Esophagus (tissue), 2 donors: ENCODE results near the gene VAV1. TPM values are rescaled to one million over a fixed set of nuclear protein-coding genes. Genes with fewer than 3 reads are reported as not detected.

ENCODE experiments used
- H3K27ac ChIP-seq, 2 donors: one replicate each; pipeline ENCODE4 v1.5.1; 2013; ENCODE audit warnings: low read depth in 2 of 2, mild to moderate bottlenecking in 2 of 2, inconsistent platforms in 1 of 2, low read length in 1 of 2, moderate library complexity in 1 of 2
- H3K27me3 ChIP-seq, 2 donors: one replicate each; pipeline ENCODE4 v1.6.1; 2013; ENCODE audit warnings: low read length in 2 of 2, control low read depth in 1 of 2, mild to moderate bottlenecking in 1 of 2; ENCODE audit not compliant: insufficient read depth in 2 of 2, control insufficient read depth in 1 of 2
- H3K36me3 ChIP-seq, 2 donors: one replicate each; pipeline ENCODE4 v1.6.1; 2013; ENCODE audit warnings: low read length in 1 of 2; ENCODE audit not compliant: control insufficient read depth in 2 of 2, insufficient read depth in 2 of 2
- H3K4me1 ChIP-seq, 2 donors: one replicate each; pipeline ENCODE4 v1.6.1; 2013; ENCODE audit warnings: low read length in 1 of 2; ENCODE audit not compliant: control insufficient read depth in 2 of 2, insufficient read depth in 2 of 2
- H3K4me3 ChIP-seq, 2 donors: one replicate each; pipeline ENCODE4 v1.5.1; 2013; ENCODE audit warnings: low read length in 2 of 2, mild to moderate bottlenecking in 2 of 2, low read depth in 1 of 2, moderate library complexity in 1 of 2
- H3K9me3 ChIP-seq, 2 donors: one replicate each; pipeline ENCODE4 v1.6.1; 2013; ENCODE audit warnings: mild to moderate bottlenecking in 2 of 2, low read depth in 1 of 2, low read length in 1 of 2, moderate library complexity in 1 of 2; ENCODE audit not compliant: control insufficient read depth in 2 of 2, insufficient read depth in 1 of 2
- WGBS, 2 donors: extraction: QIAGEN DNeasy Blood & Tissue Kit; methylation state at CpG; one replicate each; pipeline ENCODE4 v1.1.7; 2013; 5-methylcytosine and 5-hydroxymethylcytosine counted together
- polyA plus RNA-seq, 2 donors: library from polyadenylated mRNA; stranded (reverse); fragments of 200-250 nt; gene quantifications; one replicate each; pipeline ENCODE4 v1.2.3, GENCODE V29; 2013
- donor health status: healthy with polysubstance abuse.
- donor health status: Bipolar disorder and iron deficiency.

Gene VAV1
- polyA plus RNA-seq, 2 donors = 1.3 to 8.4 TPM

DNA sequence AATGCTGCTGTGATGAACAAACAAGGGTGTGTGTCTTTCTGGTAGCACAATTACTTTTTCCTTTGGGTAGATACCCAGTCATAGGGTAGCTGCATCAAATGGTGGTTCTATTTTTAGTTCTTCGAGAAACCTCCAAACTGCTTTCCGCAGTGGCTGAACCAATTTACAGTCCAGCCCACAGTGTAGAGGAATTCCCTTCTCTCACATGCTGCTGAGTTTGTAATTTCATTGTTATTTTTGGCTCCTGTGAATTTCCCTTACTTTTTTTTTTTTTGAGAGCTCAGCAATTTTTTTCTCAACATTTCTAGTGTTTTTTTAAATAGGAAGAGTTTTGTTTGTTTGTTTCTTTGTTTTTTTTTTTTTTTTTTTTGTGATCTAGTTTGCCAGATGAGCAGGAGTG lies 77.4 kb downstream of the VAV1 start:
- Histone ChIP-seq H3K9me3 (no peaks in the 10 kb centered on the region), H3K27ac (no peak overlapping the region), H3K27me3 (no peaks in the 10 kb centered on the region), H3K4me3 (no peak overlapping the region), H3K36me3 (peaks cover 0 to 2% of the 10 kb centered on the region in 2 donors), H3K4me1 (no peaks in the 10 kb centered on the region)
- 64 to 70% methylated on average over 2 of the region's 2 CpGs for WGBS, 2 donors

DNA sequence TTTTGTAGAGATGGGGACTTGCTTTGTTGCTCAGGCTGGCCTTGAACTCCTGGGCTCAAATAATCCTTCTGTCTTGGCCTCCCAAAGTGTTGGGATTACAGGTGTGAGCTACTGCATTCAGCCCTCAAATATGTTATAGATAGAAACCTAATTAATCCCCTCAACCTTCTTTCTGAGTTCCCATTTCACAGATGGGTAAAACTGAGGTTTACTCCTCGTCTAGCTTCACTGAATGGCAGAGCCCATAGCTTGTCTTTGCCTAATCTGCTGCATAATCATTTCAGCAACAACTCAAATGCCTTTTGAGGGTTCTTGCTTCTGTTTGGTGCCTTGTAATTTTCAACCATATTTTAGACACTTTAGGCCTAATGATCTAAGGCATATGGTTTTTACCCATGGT lies 78.9 kb downstream of the VAV1 start:
- Histone ChIP-seq H3K4me1 (no peaks in the 10 kb centered on the region), H3K36me3 (peaks cover 0 to 2% of the 10 kb centered on the region in 2 donors), H3K9me3 (no peaks in the 10 kb centered on the region), H3K4me3 (no peak overlapping the region), H3K27ac (no peak overlapping the region), H3K27me3 (no peaks in the 10 kb centered on the region)
- WGBS, 2 donors = 66 to 81% methylated on average over 1 of the region's 1 CpG

DNA sequence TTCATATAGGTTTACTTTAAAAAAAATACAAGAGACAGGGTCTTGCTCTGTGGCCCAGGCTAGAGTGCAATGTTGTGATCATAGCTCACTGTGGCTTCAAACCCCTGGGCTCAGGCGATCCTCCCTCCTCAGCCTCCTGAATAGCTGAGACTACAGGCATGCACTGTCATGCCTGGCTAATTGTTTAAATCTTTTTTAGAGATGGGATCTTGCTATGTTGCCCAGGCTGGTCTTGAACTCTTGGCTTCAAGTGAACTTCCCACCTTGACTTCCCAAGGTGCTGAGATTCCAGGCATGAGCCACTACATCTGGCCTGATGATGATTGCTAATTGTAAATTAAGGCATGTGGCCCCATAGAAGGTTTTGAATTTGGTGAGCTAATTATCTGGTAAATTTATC lies 79.5 kb downstream of the VAV1 start:
- H3K9me3 ChIP-seq = no peaks in the 10 kb centered on the region
- no peaks in the 10 kb centered on the region for H3K4me1 ChIP-seq
- H3K27ac ChIP-seq = no peak overlapping the region
- H3K4me3 ChIP-seq = no peak overlapping the region
- 89 to 94% methylated on average over 1 of the region's 1 CpG for WGBS, 2 donors
- H3K36me3 ChIP-seq = peaks cover 0 to 2% of the 10 kb centered on the region in 2 donors
- no peaks in the 10 kb centered on the region for H3K27me3 ChIP-seq

DNA sequence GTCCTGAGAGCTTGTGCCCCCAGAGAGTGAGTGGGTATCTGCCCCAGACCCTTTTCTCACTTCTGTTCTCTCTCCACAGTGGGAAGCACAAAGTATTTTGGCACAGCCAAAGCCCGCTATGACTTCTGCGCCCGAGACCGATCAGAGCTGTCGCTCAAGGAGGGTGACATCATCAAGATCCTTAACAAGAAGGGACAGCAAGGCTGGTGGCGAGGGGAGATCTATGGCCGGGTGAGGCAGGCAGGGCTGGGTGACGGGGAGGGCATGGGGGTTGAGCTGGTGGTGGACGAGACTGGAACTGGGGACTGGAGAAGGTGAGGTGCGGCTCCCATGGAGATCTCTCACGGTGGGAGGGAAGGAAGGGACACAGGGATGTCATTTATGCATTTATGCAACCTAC lies 81.4 kb downstream of the VAV1 start:
- H3K27ac ChIP-seq = no peak overlapping the region
- H3K27me3 ChIP-seq = no peaks in the 10 kb centered on the region
- no peak overlapping the region for H3K4me3 ChIP-seq
- H3K36me3 ChIP-seq = peaks cover 0 to 2% of the 10 kb centered on the region in 2 donors
- H3K9me3 ChIP-seq = no peaks in the 10 kb centered on the region
- H3K4me1 ChIP-seq = no peaks in the 10 kb centered on the region
- 86 to 90% methylated on average over 11 of the region's 11 CpGs for WGBS, 2 donors

DNA sequence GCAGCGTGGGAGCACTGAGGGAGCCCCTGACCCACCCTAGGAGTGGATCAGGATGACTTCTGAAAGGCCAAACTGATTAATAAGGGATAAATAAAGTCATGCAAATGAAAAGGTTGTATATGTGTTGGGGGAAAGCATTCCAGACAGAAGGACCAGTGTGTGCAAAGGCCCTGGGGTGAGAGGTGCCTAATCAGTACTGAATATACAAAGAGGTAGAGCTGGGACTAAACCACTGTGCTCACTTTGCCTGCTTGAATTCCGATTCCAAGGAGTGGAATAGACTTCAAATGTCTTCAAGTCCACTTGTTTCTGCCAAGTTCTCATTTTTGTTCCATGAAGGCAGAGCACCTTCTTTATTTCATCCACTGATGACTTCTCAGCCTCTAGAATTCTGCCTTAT lies 82.2 kb downstream of the VAV1 start:
- Histone ChIP-seq H3K36me3 (peaks cover 0 to 2% of the 10 kb centered on the region in 2 donors), H3K9me3 (no peaks in the 10 kb centered on the region), H3K4me1 (no peaks in the 10 kb centered on the region), H3K27me3 (no peaks in the 10 kb centered on the region), H3K27ac (no peak overlapping the region), H3K4me3 (no peak overlapping the region)
- WGBS, 2 donors = 69 to 87% methylated on average over 2 of the region's 2 CpGs

DNA sequence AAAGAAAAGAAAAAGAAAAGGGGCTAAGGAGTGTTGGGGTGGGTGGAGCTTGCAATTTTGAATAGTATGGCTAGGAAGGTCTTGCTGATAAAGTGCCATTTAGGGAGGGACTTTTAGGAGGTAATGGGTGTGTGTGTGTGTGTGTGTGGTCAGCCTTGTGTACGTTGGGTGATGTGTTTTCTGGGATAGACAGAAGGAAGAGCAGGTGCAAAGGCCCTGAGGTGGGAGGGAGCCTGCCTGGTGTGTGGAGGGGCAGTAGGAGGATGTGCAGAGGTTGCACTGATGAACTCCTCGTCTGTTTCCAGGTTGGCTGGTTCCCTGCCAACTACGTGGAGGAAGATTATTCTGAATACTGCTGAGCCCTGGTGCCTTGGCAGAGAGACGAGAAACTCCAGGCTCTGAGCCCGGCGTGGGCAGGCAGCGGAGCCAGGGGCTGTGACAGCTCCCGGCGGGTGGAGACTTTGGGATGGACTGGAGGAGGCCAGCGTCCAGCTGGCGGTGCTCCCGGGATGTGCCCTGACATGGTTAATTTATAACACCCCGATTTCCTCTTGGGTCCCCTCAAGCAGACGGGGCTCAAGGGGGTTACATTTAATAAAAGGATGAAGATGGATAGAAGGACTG lies 84.4 kb downstream of the VAV1 start:
- Histone ChIP-seq H3K4me3 (no peak overlapping the region), H3K27ac (no peak overlapping the region), H3K4me1 (no peaks in the 10 kb centered on the region), H3K9me3 (no peaks in the 10 kb centered on the region), H3K27me3 (no peaks in the 10 kb centered on the region), H3K36me3 (peaks cover 0 to 2% of the 10 kb centered on the region in 2 donors)
- 23 to 34% methylated on average over 14 of the region's 14 CpGs for WGBS, 2 donors

DNA sequence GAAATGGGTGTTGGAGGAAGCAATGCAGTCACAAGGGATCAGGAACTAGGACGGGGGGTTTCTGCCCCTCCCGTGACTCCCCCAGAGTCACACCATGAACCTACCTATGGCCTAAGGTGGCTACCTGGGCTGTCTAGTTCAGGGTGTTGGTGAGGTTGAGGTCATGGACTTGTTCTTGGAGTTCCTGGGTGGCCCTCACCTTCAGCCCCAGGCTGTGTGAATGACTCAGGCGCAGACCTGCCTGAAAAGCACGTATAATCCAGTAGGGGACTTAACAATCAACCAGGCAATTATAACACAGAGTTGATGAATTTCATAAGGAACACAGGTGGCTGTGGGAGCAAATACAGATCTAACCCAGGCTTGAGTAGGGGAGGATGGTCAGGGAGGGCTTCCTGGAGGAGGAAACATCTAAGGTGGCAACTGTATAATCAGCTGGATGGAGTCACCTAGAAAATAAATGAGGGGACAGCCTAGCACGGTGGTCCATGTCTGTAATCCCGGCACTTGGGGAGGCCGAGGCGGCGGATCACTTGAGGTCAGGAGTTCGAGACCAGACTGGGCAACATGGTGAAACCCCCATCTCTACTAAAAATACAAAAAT lies 89.3 kb downstream of the VAV1 start:
- no peaks in the 10 kb centered on the region for H3K36me3 ChIP-seq
- H3K27me3 ChIP-seq = no peaks in the 10 kb centered on the region
- WGBS, 2 donors = 70 to 83% methylated on average over 10 of the region's 10 CpGs
- H3K4me3 ChIP-seq = no peak overlapping the region
- no peaks in the 10 kb centered on the region for H3K4me1 ChIP-seq
- peak overlapping the region; percentile 48 to 70 for H3K27ac ChIP-seq
- no peaks in the 10 kb centered on the region for H3K9me3 ChIP-seq

DNA sequence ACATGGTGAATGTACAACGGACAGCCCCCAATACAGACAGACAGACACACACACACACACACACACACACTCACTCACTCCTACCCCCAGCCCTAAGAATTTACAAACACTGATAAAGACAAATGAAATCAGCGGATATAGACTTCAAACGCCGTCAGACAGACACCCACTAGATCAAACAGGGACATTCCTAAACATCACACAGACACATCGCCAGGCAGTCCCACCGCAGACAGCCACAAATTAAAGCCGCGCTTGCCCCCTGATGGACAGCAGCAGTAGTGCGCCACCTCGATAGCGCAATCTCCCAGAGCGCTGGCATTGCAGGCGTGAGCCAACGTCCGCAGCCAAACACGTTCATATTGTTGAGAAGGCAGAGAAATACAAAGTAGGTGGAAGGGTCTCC lies 90.2 kb downstream of the VAV1 start:
- Histone ChIP-seq H3K27me3 (no peaks in the 10 kb centered on the region), H3K27ac (peak overlapping the region; percentile 10 to 58), H3K36me3 (no peaks in the 10 kb centered on the region), H3K4me1 (no peaks in the 10 kb centered on the region), H3K4me3 (no peak overlapping the region), H3K9me3 (no peaks in the 10 kb centered on the region)
- 2 to 3% methylated on average over 16 of the region's 16 CpGs for WGBS, 2 donors

DNA sequence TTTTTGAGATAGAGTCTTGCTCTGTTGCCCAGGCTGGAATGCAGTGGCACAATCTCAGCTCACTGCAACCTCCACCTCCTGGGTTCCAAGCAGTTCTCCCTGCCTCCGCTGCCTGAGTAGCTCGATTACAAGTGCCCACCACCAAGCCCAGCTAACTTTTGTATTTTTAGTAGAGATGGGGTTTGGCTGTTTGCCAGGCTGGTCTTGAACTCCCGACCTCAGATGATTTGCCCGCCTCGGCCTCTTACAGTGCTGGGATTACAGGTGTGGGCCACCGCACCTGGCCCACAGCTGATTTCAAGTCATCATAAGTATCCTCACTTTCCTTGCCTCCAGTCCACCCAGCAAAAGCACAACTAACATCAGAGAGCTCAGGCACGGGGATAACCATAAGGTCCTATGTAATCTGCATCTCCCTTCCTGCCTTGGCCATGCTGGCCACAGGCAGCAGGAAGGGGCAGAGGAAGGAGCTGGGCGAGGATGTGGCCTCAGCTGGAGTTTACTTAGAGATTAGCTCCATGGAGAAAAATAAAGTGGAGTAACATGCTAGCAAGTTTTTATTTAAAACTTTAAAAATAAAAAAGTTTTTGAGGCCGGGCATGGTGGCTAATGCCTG lies 91.9 kb downstream of the VAV1 start:
- Histone ChIP-seq H3K4me3 (no peak overlapping the region), H3K4me1 (no peaks in the 10 kb centered on the region), H3K27me3 (peaks cover 0 to 2% of the 10 kb centered on the region in 2 donors), H3K9me3 (no peaks in the 10 kb centered on the region), H3K36me3 (no peaks in the 10 kb centered on the region), H3K27ac (no peak overlapping the region)
- WGBS, 2 donors = 51 to 56% methylated on average over 9 of the region's 9 CpGs

DNA sequence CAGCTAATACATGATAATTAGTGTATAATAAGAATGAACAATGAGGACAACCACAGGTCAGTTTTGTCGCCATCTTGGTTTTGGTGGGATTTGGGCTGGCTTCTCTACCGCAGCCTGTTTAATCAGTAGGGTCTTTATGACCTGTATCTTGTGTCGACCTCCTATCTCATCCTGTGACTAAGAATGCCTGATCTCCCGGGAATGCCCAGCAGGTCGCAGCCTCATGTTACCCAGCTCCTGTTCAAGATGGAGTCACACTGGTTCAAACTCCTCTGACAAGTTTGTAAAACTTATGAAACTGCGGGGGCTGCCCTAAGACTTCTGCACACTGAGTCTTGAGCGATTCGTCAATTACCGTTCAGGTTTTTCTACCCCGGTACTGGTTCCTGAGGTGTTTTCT lies 93.3 kb downstream of the VAV1 start:
- Histone ChIP-seq H3K9me3 (no peaks in the 10 kb centered on the region), H3K36me3 (no peaks in the 10 kb centered on the region), H3K4me1 (no peaks in the 10 kb centered on the region), H3K27ac (no peak overlapping the region), H3K4me3 (no peak overlapping the region), H3K27me3 (peaks cover 0 to 2% of the 10 kb centered on the region in 2 donors)
- WGBS, 2 donors = 67 to 70% methylated on average over 10 of the region's 10 CpGs
